Retina (tissue), 1 donor: ENCODE data around the gene CPLANE2.
"Not testable (repeated sequence)": the region's sequence is repeated elsewhere in the genome, so short reads cannot be mapped to it uniquely, and the experiment has no call there.

Experiments
- DNase-seq: peaks from one replicate; pipeline ENCODE4 v3.0.0-alpha.2; 2016

CPLANE2 gene

DNA sequence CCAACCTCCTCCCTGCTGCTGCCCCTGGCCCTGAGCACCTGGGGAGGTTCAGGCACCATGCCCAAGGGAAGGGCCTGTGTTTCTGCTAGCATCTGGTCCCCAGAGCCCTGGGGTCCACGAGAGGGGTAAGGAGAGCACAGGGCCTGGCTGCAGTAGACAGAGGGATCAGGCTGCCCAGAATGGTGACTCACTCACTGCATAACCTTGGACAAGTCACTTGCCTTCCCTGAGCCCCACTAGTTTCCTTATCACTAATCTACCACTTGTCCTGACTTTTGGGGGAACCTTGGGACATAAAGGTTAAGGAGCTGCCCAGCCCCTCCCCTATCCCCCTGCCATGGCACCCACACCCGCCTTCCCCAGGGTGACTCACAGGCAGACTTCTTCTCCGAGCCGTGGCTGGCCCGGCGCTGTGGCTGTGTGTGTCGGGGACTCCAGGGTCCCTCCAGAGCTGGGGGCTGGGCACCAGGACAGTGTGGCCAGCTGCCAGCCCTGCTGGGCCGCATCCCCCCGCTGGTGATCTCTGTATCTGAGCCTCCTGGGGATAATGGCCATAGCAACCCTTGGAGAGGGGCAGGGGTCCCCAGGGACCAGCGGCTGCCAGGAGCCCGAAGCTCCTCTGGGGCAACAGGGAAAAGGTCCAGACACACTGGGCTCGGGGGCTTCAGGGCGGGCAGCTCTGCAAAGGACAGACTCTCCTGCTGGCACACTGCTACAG lies 28.6 kb downstream of the CPLANE2 start:
- DNase-seq, result no peak

DNA sequence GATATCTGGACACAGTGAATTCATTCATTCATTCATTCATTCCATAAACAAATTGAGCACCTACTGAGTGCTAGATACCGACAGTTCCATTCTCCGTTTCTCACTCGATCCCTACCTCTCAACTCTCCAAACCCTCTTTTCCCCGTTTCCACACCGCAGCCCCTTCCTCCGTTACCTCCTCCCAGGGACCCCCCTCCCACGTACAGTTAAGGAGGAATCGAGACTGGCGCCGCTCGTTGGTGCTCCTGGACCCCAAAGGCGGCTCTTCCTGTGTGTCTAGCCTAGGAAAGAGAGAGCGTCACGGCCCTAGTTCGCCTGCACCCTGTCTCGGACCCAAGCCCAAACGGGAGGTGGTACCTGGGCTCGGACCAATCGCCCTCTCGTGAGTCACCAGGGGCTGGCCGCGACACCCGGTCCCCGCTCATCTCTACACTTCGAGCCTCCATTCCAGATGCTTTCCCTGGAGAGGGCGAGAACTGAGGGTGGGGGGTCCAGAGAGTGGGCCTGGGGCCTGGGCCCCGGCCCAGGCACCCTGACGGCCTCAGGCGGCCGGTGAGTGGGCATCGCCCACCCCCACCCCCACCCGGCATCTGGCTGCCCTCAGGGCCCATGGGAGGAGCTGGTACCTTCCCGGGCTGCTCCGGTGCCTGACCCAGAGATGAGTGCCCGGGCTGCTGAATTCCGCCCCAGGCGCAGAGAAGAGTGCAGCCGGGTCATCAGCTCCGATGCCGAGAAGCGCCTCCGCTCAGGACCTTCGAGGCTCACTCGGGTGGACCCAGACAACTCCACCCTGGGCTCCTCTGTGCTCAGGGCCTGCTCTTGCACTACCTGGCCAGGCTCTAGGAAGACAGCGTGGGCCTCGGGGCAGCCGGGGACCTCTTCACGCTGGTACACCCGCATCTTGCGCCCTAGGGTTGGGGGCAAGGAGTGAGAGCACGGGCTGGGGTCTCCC lies 29.4 kb downstream of the CPLANE2 start:
- DNase-seq, result no peak

DNA sequence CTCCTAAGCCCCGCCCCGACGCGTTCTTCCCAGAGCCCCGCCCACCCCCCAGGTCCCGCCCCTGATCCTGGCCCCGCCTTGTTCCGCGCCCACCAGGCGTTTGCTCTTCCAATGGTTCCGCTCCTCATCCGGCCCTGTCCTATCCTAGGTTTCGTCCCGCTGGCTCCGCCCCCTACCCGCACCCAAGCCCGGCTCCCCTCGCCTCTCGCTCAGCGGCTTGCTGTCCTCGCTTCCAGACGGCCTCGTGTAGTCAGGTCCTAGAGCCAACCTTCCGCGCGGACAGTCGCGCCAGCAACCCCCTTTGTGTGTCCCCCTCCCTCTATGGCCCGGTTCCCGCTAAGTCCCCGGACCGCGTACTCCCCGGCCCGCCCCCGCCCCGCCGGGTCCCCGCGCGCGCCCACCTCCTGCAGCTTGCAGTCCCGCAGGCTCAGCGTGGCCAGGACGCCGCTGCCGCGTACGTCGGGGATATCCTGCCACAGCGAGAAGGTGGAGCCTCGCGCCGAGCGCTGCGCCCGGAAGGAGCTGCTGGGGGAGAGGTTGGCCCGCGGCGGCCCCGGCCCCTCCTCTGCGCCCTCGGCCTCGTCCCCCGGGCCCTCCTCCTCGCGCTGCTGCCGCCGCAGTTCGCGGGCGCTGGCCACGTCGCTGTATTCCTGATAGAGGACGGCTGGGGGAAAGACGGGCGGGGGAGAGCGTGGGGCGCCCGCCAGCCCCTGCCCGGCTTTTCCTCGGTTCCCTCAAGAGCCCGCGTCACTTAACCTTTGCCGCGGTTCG lies 30.3 kb downstream of the CPLANE2 start:
- DNase-seq, result peak; percentile 91

DNA sequence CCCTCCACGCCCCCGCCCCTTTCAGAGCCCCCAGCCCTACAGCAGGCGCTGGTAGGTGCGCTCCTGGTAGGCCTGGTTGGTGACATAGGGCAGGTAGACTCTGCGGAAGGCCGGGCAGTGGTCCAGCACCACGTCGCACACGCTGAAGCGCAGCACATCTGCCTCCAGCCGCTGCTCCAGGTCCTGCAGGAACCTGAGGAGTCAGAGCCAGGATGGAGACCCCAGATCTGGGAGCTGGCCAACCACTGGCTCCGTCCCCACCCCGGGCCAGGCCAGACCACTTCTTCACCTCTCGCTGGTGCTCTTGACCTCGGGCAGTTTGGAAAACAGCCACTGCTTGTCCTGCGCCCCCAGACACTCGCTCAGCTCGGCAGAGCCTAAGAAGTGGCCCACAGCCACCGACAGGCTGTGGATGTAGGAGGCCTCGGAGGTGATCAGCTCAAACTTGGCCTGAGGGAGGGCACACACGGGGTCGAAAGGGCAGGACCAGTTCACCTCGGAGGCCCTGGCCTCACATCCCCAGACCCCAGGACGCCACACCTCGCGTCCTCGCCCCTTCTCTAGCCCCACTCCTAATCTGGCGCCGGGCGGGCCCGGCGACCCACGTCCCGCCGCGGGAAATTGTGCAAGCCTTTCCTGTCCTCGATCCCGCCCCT lies 31.0 kb downstream of the CPLANE2 start:
- no peak for DNase-seq

DNA sequence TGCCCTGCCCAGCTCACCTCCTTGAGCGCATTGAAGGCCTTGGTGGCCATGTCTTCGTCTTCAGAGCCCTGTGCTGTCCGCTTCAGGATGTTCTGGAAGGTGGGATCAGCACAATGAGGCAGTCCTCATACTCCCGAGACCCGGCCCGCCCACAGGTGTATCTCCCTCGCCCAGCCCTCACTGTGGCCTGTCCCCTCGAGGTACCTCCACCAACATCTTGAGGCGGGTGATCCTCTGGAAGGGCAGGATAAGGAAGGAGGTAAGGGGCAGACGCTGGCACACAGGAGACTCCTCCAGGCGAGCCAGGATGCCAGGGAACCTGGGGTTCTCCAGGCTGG lies 31.7 kb downstream of the CPLANE2 start:
- no peak for DNase-seq

DNA sequence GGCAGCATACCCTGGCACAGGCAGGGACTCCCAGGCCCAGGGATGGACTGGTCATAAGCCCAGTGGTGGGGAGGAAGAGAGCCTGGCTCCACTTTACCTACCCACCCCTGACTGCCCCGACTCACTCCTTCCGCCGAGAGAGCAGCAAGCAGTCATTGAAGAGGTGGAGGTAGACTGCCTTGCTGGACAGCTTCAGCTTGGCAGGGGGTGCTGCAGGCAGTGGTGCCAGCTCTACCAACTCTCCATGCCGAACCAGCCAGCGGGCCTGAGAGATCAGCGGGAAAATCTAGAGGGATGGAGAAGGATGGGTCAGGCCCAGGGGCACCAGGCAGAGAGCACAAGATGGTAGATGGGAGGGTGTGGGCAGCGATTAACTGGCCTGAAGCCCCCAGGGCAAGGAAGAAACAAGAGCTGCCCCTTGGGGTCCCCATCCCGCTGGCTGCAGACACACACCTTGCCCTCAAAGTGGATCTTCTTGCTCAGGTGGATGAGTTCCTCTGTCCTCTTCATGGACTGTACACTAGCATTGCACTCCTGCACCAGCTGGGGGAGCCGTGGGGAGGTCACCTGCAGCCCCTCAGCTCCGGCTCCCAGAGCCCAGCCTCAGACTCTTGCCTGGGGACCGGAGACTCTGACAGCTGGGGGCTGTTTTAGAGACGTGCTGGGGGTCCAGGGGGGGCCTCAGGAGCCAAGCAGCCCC lies 32.2 kb downstream of the CPLANE2 start:
- no peak for DNase-seq

DNA sequence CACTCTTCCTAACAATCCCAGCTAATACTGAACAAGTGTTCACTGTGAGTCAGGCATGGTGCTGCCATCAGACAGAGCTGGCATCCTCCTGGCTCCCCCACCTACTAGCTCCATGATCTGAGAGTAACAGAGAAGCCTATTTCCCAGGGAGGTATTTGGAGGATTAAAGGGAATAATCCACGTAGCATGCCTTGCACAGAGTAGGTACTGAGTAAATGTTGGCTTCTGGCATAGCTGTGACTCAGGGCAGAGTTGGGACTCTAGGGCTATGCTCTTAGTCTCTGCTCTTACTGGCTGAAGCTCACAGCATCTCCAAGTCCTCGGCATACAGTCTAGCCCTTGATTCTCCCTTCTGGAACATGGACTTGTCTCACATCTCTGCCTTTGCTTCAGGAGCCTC lies 32.8 kb downstream of the CPLANE2 start:
- DNase-seq, result no peak

DNA sequence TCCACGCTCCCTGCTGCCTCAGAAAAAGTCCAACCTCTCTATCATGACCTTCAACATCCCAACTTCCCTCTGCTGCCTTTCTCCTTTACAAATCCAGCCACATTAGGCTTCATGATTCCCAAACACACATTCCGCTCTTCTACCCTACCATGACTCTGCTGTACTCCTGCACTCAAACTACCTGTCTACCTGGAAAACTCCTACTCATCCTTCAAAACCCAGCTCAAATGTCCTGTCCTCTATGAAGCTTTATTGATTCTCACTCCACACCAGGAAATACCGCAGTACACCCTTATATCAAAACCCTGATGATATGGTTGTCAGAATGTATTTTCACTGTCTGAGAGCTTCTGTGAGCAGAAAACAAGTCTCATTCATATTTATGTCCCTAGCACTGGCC lies 33.4 kb downstream of the CPLANE2 start:
- DNase-seq, result no peak

DNA sequence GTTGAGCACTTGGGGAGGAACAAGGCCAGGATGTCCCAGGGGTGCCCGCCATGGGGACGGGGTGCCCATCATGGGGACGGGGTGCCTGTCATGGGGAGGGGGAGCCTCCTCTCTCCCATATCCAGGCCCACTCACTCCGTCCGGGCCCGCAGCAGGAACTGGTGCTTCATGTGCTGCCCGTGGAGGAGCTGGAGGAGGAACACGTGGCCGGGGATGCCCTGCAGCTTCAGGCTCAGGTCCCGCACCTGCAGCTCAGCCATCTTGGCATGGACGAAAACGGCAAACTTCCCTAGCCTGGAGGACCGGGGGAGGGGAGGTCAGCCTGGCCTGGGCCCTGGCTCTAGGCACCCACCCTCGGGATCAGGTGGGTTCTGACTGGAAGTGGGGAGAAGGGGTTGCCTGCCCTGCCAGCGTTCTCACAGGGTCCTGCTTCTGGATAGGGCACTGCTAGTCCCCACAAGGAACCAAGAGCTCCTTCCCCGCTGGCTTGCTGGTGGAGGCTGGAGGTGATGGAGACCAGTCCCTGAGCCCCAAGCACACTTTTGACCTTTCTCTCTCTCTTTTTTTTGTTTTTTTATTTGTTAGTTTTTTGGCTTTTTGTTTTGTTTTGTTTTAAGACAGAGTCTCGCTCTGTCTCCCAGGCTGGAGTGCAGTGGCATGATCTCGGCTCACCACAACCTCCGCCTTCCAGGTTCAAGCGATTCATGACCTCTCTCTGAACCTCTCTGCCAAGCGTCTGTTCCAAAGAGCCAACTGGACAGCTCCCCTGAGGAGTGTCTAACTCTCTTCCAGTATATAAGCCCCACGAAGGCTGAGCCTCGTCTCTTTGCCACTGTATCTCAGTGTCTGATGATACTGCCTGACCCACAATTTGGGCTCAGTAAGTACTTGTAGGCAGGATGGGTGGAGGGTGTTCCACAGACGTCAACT lies 34.4 kb downstream of the CPLANE2 start:
- no peak for DNase-seq

DNA sequence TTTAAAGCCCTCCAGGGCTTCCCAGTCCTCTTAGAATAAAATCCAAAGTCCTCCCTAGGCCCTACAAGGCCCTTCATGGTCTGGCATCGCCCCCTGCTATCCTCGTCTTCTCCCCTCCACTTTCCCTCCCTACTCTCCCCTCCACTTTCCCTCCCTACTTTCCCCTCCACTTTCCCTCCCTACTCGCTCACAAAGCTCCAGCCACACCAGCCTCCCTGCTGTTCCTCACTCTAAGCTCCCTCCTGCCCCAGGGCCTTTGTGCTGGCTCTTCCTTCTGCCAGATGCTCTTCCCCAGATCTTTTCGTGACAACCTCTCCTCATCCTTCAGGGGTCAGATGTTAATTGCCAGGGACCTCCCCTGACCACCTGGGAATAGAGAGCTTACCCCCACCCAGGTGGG lies 37.3 kb downstream of the CPLANE2 start:
- DNase-seq, result no peak

DNA sequence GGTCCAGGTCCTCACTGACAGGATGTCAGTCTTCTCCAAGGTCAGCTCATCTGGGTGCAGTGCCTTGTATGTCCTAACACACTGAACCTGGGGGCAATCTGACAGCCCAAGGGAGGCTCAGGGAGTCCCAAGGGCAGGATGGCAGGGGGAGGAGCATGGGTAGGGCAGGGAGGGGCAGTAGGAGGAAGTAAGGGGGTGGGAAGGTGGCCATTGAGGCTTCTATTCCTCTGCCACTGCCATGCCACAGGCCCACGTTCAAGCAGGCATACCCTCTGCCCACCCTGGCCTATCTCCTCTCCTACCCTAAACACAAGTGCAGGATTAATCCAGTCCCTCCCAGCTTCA lies 37.9 kb downstream of the CPLANE2 start:
- DNase-seq, result no peak

DNA sequence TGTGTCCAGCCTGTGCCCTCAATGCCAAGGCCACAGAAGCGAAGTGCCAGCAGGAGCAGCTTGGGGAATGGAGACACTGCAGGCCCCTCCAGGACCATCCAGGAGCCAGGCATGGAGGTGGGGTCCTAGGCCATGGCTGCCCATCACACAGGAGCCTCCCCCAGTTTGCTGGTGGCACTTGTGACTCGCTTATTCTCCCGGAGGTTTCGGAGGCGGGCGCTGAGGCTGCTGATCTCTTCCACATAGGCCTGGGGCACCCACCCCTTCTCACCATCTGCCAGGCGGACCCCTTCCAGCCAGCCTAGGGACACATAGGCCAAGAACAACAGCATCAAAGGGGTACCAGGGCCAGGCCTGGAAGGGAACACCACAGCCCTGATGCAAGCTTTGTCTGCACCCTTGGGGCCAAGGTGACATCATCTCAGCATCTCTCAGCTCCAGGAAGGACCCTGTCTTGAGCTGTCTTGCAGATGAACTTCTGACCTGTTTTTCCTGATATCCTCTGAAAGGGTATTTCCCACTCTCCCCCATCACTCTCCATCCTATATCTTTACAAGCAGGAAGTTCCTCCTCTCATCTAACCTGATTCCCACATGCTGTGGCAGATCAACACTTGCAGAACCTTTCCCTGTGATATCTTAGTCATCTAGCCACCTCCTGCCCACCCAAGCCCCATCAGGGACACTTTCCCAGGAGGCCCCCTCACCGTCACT lies 38.4 kb downstream of the CPLANE2 start:
- DNase-seq, result no peak

DNA sequence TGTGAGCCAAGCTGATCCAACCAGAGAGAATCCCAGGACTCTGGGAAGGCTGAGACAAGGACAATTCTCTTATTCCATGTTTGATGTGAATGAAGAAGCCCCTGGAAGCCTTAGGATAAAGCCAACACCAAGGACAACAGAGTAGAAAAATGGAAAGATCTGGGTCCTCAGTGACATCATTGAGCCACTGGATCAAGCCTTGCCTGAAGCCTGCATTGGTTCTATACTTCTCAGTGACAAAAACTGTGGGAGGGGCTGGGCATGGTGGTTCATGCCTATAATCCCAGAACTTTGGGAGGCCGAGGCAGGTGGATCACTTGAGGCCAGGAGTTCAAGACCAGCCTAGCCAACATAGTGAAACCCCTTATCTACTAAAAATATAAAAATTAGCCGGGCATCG lies 40.1 kb downstream of the CPLANE2 start:
- no peak for DNase-seq

DNA sequence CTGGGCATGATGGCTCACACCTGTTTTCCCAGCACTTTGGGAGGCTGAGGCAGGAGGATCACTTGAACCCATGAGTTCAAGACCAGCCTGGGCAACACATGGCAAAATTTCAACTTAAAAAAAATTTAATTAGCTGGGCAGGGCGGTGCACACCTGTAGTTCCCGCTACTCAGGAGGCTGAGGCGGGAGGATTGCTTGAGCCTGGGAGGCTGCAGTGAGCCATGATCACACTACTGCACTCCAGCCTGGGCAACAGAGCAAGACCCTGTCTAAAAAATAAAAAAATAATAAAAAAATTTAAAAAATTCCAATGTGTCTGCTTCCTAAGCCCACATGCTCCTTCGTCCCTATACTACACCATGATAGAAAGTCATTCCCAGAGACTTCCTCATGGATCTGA lies 40.8 kb downstream of the CPLANE2 start:
- not testable (repeated sequence) for DNase-seq

DNA sequence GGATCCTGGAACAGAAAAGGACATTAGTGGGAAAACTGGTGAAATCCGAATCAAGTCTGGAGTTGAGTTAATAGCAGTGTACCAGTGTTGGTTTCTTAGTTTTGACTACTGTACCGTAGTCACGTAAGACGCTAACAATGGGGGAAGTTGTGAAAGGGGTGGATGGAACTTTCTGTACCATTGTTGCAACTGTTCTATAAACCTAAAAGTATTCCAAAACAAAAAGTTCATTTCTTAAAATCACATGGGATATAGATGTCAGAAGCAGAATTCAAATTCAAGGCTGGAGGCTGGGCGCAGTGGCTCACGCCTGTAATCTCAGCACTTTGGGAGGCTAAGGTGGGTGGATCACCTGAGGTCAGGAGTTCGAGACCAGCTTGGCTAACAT lies 41.5 kb downstream of the CPLANE2 start:
- no peak for DNase-seq

DNA sequence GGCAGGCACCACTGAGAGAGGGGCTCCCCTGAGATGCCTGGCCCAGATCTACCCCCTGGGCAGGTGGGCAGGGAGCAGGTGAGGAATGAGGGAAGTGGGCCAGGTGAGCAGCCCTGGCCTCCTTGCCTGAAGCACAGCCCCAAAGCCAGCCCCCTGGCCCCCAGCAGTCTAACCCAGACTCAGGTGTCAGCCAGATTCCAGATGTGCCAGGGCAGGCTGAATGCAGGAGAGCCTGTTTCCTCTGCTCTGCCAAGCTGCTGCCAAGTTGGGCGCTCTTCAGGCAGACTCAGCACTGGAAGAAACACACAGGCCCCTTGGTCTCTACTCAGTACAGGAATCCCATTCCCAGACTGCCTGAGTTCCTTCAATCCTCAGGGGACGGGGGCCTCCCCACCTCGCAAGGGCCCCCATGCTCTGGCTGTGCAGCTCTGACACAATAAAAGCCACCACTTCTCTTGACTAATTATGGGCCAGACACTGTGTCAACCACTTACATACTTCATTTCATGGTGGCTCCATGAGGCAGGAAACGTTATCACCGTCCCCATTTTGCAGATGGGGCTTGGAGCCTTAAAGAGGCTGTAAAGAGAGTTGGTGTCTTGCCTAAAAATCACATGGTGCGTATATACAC lies 45.0 kb downstream of the CPLANE2 start:
- no peak for DNase-seq

DNA sequence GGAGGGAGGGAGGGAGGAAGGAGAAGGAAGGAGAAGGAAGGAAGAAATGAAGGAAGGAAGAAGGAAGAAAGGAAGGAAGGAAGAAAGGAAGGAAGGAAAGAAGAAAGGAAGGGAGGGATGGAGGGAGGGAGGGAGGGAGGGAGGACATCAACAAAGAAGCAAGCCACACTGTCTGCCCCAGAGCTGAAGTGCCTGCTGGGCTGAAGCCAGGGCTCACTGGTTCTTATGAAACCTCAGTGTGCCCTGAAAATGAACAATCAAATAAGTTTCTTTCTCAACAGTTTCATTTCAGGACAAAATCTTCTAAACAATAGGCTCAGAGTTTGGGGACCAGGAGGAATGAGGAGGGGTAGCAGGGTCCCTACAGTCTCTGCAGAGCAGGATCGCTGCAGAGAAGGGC lies 45.7 kb downstream of the CPLANE2 start:
- DNase-seq, result no peak

DNA sequence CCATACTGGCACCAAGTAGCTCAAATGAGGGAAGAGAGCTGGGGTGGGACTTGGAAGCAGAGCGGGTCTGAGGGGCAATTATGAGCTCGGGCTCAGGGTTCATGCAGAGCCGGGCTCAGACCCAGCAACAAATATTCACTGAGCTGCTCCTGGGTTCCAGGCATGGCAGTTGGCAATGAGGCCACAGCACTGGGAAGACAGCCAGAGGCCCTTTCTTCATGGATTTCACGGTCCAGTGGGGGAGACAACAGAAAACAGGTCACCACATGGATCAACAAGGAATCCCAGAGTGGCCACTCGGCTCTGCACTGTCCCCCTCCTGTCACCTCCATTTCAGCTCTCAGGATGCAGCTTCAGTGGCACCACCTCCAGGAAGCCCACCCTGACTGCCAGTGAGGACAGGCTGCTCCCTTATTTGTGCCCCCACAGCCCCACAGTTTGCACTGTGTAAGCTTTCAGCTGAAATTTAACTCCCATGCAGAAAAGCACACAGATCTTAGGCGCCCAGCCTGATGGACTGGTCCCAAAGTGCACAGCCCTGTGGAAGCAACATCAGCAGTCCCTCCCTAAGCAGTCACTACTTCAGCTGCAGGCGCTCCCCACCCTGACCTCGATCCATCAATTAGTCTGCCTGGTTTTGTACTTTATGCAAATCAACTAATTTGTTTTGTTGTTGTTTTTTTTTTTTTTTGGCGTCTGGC lies 46.9 kb downstream of the CPLANE2 start:
- peak; percentile 83 for DNase-seq

DNA sequence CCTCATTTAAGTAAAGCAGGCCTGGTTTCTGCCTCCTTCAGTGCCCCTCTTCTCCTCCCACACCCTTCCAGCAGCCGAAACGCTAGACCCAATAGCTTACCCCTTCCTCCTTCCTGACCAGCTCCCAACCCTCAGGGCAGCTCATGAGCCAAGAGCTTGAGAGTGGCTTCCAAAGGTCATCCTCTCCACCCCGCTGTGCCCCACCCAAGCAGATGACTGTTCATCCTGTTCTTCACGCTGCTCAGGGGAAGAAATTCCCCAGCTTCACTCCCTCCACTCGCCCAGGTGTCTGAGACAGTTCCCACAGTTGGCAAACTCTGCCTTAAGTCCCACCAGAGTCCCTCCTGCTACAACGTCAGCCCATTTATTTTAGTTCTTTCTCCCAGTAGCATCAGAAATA lies 48.0 kb downstream of the CPLANE2 start:
- DNase-seq, result no peak
